ENCODE results near the gene DKC1.
"Not testable (repeated sequence)": the region's sequence is repeated elsewhere in the genome, so short reads cannot be mapped to it uniquely, and the experiment has no call there.

The DKC1 gene

DNA sequence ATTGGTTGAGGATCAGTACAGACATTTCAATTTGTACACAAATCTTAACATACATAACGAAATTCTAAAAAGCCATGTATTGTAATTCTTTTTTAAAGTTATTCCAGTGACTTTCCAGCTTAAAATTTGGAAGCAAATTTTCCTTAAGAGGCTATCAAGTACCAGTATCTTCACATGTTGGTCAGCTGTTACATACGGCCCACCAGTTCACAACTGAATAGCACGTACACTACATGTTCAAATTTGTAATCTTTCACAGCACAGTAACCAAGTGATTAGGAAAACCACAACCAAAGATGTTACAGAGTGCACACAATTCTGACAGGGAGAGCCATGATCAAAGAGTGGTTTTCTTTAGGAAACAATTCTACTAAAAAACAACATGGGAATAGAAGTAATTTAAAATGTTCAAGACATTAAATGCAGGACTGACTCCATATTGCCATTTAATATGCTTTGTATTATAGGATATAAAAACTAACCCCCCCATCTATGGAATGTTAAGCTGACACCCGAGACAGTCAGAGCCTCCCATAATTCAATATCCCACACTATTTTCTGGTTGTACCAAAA lies 53.7 kb downstream of the DKC1 start:
- not testable (repeated sequence) for H3K4me1 Mint-ChIP-seq (ENCODE audit: low read depth); H3K27ac Mint-ChIP-seq; H3K9me3 Mint-ChIP-seq; H3K36me3 Mint-ChIP-seq (ENCODE audit: low read depth); H3K27me3 Mint-ChIP-seq; H3K4me3 Mint-ChIP-seq

- not testable (repeated sequence) for H3K27ac Mint-ChIP-seq; H3K9me3 Mint-ChIP-seq; H3K36me3 Mint-ChIP-seq (ENCODE audit: low read depth); H3K27me3 Mint-ChIP-seq; H3K4me3 Mint-ChIP-seq; H3K4me1 Mint-ChIP-seq (ENCODE audit: low read depth)
These were observed 54.5 kb downstream of the DKC1 start for GRCh38 chrX:154817048-154817618.

- H3K4me1 Mint-ChIP-seq (ENCODE audit: low read depth): no peaks in the 10 kb centered on the region
- no peak overlapping the region for H3K27ac Mint-ChIP-seq
These were observed 56.5 kb downstream of the DKC1 start for GRCh38 chrX:154818916-154819770.

GRCh38 chrX:154819771-154820341 lies 57.2 kb downstream of the DKC1 start:
- Mint-ChIP-seq H3K27me3 (no peaks in the 10 kb centered on the region), H3K36me3 (ENCODE audit: low read depth) (no peaks in the 10 kb centered on the region), H3K4me3 (no peak overlapping the region), H3K9me3 (no peaks in the 10 kb centered on the region), H3K27ac (no peak overlapping the region), H3K4me1 (ENCODE audit: low read depth) (no peaks in the 10 kb centered on the region)

More at GRCh38 chrX:154818916-154819770, 56.5 kb downstream of the DKC1 start:
- H3K4me3 Mint-ChIP-seq: no peak overlapping the region
- H3K27me3 Mint-ChIP-seq: no peaks in the 10 kb centered on the region
- no peaks in the 10 kb centered on the region for H3K9me3 Mint-ChIP-seq
- H3K36me3 Mint-ChIP-seq (ENCODE audit: low read depth): no peaks in the 10 kb centered on the region

DNA sequence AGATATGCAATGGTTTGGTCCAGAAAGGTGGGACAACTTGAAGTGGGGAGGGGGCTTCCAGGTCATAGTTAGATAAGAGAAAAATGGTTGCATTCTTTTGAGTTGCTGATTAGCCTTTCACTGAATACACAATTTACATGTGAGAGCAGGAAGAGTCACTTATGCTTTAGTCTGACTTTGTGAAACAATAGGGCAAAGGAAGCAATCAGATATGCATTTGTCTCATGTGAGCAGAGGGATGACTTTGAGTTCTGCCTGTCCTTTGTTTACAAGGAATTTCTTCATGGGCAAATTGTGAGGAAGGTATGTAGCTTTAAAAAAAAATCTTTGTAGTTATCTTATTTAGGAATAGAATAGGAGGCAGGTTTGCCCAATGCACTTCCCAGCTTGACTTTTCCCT lies 58.9 kb downstream of the DKC1 start:
- no peaks in the 10 kb centered on the region for H3K4me1 Mint-ChIP-seq (ENCODE audit: low read depth)
- no peaks in the 10 kb centered on the region for H3K27me3 Mint-ChIP-seq
- no peaks in the 10 kb centered on the region for H3K36me3 Mint-ChIP-seq (ENCODE audit: low read depth)
- H3K27ac Mint-ChIP-seq: no peak overlapping the region
- H3K4me3 Mint-ChIP-seq: no peak overlapping the region
- no peaks in the 10 kb centered on the region for H3K9me3 Mint-ChIP-seq

GRCh38 chrX:154822029-154822428 lies 59.4 kb downstream of the DKC1 start:
- Mint-ChIP-seq H3K9me3 (no peaks in the 10 kb centered on the region), H3K4me1 (ENCODE audit: low read depth) (no peaks in the 10 kb centered on the region), H3K27ac (no peak overlapping the region), H3K36me3 (ENCODE audit: low read depth) (no peaks in the 10 kb centered on the region), H3K27me3 (no peaks in the 10 kb centered on the region), H3K4me3 (no peak overlapping the region)

- Mint-ChIP-seq H3K36me3 (ENCODE audit: low read depth) (no peaks in the 10 kb centered on the region), H3K27me3 (no peaks in the 10 kb centered on the region), H3K9me3 (no peaks in the 10 kb centered on the region), H3K27ac (no peak overlapping the region), H3K4me3 (no peak overlapping the region), H3K4me1 (ENCODE audit: low read depth) (peaks cover 23% of the 10 kb centered on the region)
These were observed 62.0 kb downstream of the DKC1 start for GRCh38 chrX:154824638-154825037.

DNA sequence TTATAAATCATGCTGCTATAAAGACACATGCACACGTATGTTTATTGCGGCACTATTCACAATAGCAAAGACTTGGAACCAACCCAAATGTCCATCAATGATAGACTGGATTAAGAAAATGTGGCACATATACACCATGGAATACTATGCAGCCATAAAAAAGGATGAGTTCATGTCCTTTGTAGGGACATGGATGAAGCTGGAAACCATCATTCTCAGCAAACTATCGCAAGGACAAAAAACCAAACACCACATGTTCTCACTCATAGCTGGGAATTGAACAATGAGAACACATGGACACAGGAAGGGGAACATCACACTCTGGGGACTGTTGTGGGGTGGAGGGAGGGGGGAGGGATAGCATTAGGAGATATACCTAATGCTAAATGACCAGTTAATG lies 62.9 kb downstream of the DKC1 start:
- H3K36me3 Mint-ChIP-seq (ENCODE audit: low read depth); H3K27me3 Mint-ChIP-seq; H3K9me3 Mint-ChIP-seq; H3K27ac Mint-ChIP-seq; H3K4me3 Mint-ChIP-seq: not testable (repeated sequence)
- H3K4me1 Mint-ChIP-seq (ENCODE audit: low read depth): peaks cover 28% of the 10 kb centered on the region

Data from stimulated activated naive CD8-positive, alpha-beta T cell treated with anti-CD3 and anti-CD28 coated beads, Interleukin-15, Interleukin-2, amounts not matched to agents 100 ng/mL and 50 ng/mL, for 24 hours (primary cell).